Right atrium auricular region (tissue), 2 donors: ENCODE results near the gene PEA15. TPM values are rescaled to one million over a fixed set of nuclear protein-coding genes. Genes with fewer than 3 reads are reported as not detected.
A peak's percentile ranks its signal among the peaks of the same experiment; 100 is the strongest.

Experiments used
- DNase-seq: peaks from one replicate; pipeline ENCODE4 v3.0.0-alpha.2; 2019; ENCODE audit warnings: low spot score
- H3K27ac ChIP-seq, 2 donors: fragments of 200-600 bp; sonication (generic); 1 replicate in 1 of 2; 2 replicates in 1 of 2; pipeline ENCODE4 v1.5.1; 2016 to 2019
- H3K27me3 ChIP-seq, 2 donors: fragments of 200-600 bp; sonication (generic); one replicate each; pipeline versions ENCODE4 v1.5.1 to v1.6.0; 2017 to 2019
- H3K36me3 ChIP-seq: fragments of 200-600 bp; sonication (generic); one replicate; pipeline ENCODE4 v1.5.1; 2016
- H3K4me1 ChIP-seq, 2 donors: fragments of 200-600 bp; sonication (generic); one replicate each; pipeline versions ENCODE4 v1.5.1 to v1.6.0; 2017 to 2019
- H3K4me3 ChIP-seq, 2 donors: fragments of 200-600 bp; sonication (generic); 1 replicate in 1 of 2; 2 replicates in 1 of 2; pipeline ENCODE4 v1.5.1; 2017 to 2019; ENCODE audit warnings: mild to moderate bottlenecking in 1 of 2, moderate library complexity in 1 of 2
- H3K9me3 ChIP-seq, 2 donors: fragments of 200-600 bp; sonication (generic); one replicate each; pipeline ENCODE4 v1.5.1; 2019
- CTCF ChIP-seq, 2 donors: fragments of 200-600 bp; sonication (generic); IDR thresholded peaks; one replicate each; pipeline ENCODE4 v1.5.1; 2019; ENCODE audit warnings: antibody characterized with exemption in 2 of 2
- total RNA-seq, 2 donors: library from RNA; depleted of rRNA; stranded (reverse); fragments of >200 nt; gene quantifications; one replicate each; pipeline ENCODE4 v1.1.0, GENCODE V29; 2016

Gene PEA15
- total RNA-seq, 2 donors from 2014 or later = 69.2 to 144 TPM

DNA sequence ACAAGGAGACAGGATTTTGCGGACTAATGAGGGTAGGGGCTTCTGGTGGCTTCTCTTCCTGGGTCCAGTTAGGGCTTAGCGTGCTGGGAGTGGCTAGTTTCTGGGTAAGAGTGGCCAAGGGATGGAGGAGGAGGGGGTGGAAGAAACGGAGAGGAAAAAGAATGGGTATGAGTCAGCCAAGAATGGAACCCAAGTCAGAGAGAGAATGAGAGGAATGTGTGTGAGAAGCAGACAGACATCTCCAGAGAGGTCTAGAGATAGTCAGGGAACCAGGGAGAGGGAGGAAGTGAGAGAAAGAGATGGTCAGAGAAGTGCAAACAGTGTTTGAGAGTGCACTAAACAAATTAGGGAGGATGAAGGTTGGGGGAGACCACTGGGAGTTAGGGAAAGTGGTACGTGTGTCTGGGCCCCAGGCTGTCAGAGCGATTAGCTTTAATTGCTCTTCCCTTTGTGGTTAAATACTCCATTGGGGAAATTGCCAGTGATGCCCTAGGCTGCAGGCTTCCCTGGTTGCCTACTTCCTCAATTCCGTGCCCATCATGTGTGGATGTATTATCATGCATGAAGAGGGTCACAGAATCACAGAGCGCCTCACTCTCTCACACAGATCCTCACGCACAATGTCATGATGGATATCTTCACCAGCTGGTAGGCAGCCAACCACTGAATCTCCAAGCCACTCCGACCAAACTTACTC, 1.4 kb downstream of the PEA15 start:
- peak; percentile 56 for DNase-seq
- no peaks in the 10 kb centered on the region for H3K27me3 ChIP-seq
- H3K4me3 ChIP-seq = peak overlapping the region; percentile 85 to 95
- H3K36me3 ChIP-seq = peaks cover 5% of the 10 kb centered on the region
- peaks cover 6 to 64% of the 10 kb centered on the region in 2 donors for H3K4me1 ChIP-seq
- no peaks in the 10 kb centered on the region for H3K9me3 ChIP-seq
- TF ChIP-seq CTCF (IDR thresholded peaks at IDR 0.05) = no peak
- H3K27ac ChIP-seq = peak overlapping the region; percentile 95

- Histone ChIP-seq H3K4me1 (peaks cover 6 to 64% of the 10 kb centered on the region in 2 donors), H3K27ac (peak overlapping the region; percentile 95), H3K27me3 (no peaks in the 10 kb centered on the region), H3K9me3 (no peaks in the 10 kb centered on the region), H3K36me3 (peaks cover 11% of the 10 kb centered on the region), H3K4me3 (no peak overlapping the region)
- no peak for TF ChIP-seq CTCF (IDR thresholded peaks at IDR 0.05)
- peak; percentile 54 for DNase-seq
Measured at GRCh38 chr1:160207118-160207650, 2.0 kb downstream of the PEA15 start.

DNA sequence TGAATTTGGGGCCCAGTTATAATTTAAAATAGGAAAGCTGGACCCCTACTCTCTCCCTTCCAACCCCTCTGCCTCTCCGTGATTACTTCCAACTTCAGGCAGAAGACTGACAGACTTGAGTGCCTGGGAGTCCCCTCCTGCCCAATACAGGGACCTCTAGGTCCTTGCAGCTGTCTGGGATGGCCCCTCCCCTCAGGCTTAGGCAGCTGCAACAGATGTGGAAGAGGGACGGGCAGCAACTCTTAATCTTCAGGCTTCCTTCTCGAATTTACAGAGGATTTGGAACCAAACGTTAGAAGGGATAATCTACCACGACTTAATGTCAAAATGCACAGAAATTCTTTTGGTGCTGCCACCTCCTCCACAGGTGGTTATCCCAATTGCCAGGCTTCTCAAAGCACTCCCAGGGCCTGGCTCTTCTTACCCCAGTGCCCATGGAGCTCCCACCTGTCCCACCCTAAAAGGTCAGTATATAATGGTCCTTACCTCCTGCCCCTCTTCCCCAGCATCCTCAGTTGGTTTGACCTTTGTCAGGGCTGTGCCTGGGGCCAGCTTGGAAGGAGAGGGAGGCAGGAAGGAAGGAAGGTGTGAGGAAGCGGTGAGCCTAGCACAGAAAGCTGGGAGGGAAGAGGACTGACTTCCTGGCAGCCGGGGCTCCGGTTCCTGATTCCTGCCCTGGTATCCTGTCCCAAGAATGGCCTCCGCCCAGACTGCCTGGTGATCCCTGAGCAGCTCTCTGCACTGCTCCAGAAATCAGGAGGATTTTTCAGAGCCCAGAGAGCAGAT, 2.8 kb downstream of the PEA15 start:
- Histone ChIP-seq H3K4me3 (no peak overlapping the region), H3K36me3 (peaks cover 19% of the 10 kb centered on the region), H3K27ac (peak overlapping the region; percentile 95), H3K27me3 (no peaks in the 10 kb centered on the region), H3K4me1 (peaks cover 6 to 64% of the 10 kb centered on the region in 2 donors), H3K9me3 (no peaks in the 10 kb centered on the region)
- DNase-seq = peak; percentile 58
- no peak for TF ChIP-seq CTCF (IDR thresholded peaks at IDR 0.05)

DNA sequence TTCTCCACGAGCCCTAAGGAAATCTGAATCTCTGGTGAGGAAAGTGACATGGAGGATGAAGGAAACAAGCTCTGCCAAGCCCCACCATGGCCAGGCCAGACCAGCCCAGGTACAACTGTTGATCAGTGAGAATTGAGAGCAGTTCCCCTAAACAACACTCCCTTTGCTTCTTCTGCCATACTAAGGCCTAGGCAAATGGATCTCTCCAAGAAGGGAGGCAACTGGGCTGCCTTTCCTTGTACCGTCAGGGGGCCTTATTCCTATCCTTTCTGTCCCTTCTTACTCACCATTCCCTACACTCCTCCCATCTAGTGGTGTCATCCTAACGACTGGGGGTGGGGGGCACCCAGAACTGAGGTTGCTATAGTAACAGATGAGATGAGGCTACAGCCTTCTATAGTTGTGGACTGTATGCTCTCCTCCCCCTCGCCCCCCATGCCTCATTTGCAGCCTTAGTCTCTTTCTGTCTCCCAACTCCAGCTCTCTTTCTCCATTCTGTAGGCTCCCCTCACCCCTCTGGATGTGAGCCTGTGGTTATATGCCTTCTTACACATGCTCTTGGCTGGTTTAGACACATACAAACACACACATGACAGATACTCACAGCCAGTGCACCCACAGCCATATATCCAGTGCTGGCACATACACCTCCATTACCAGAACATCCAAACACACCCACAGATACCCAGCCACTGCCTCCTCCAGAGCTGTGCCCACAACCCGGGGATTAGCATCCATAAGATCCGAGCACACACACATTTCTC, 3.6 kb downstream of the PEA15 start:
- H3K4me3 ChIP-seq = no peak overlapping the region
- peak; percentile 47 for DNase-seq
- H3K9me3 ChIP-seq = no peaks in the 10 kb centered on the region
- peaks cover 27% of the 10 kb centered on the region for H3K36me3 ChIP-seq
- H3K27ac ChIP-seq = peak overlapping the region; percentile 95
- no peaks in the 10 kb centered on the region for H3K27me3 ChIP-seq
- H3K4me1 ChIP-seq = peaks cover 6 to 64% of the 10 kb centered on the region in 2 donors
- no peak for TF ChIP-seq CTCF (IDR thresholded peaks at IDR 0.05)

GRCh38 chr1:160209321-160210046, 4.3 kb downstream of the PEA15 start:
- peak; percentile 62 for DNase-seq
- peaks cover 6 to 64% of the 10 kb centered on the region in 2 donors for H3K4me1 ChIP-seq
- peak overlapping the region; percentile 95 for H3K27ac ChIP-seq
- no peaks in the 10 kb centered on the region for H3K27me3 ChIP-seq
- no peak overlapping the region for H3K4me3 ChIP-seq
- no peaks in the 10 kb centered on the region for H3K9me3 ChIP-seq
- peaks cover 34% of the 10 kb centered on the region for H3K36me3 ChIP-seq
- no peak for TF ChIP-seq CTCF (IDR thresholded peaks at IDR 0.05)
